Thyroid gland (tissue), 4 donors: Measurements from ENCODE around the gene ZNF473.
"Not testable (repeated sequence)": the region's sequence is repeated elsewhere in the genome, so short reads cannot be mapped to it uniquely, and the experiment has no call there.

ENCODE experiments used
- CTCF ChIP-seq, 6 experiments: fragments of 200-600 bp in 3 of 6; fragments of 450-650 bp in 3 of 6; sonication (generic) in 3 of 6; IDR thresholded peaks; one replicate each; pipeline ENCODE4 v1.5.1; 2016 to 2019; ENCODE audit warnings: antibody characterized with exemption in 6 of 6, mild to moderate bottlenecking in 2 of 6, inconsistent platforms in 1 of 6, moderate library complexity in 1 of 6
- POLR2A ChIP-seq, 2 donors: fragments of 450-650 bp; IDR thresholded peaks; one replicate each; pipeline ENCODE4 v1.6.1; 2017; ENCODE audit warnings: antibody characterized with exemption in 2 of 2, mild to moderate bottlenecking in 2 of 2, moderate library complexity in 1 of 2

- not testable (repeated sequence) for TF ChIP-seq CTCF, POLR2A (IDR thresholded peaks at IDR 0.05)
Measured at GRCh38 chr19:50075076-50075475, 49.3 kb downstream of the ZNF473 start.
